GM21526 (cell line): ENCODE data around the gene KNL1.
A peak's percentile ranks its signal among the peaks of the same experiment; 100 is the strongest.
"Not testable (repeated sequence)": the region's sequence is repeated elsewhere in the genome, so short reads cannot be mapped to it uniquely, and the experiment has no call there.

Experiments used
- ATAC-seq: cut with Tn5 transposase; IDR thresholded peaks from one replicate; pipeline ENCODE4 v1.9.1; 2021; ENCODE audit warnings: moderate library complexity; ENCODE audit not compliant: unreplicated experiment, low FRiP score

KNL1 gene

DNA sequence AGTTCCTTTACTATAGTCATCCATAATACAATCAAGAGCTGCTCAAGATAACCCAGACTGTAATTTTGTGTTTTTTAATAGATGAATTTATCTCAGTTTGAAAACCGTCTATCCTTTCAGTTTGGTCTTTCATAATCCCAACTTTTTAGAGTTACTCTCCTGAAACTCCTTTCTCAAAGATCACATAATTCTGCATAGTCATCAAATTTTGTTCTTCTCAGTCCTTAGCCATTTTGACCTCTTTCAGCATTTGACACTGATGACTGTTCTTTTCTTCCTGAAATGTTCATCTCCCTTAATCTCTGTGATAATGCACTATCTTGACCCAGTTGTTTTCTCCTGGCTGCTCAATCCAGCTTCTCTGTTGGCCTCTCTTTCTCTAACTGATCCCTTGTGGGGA, 53.5 kb downstream of the KNL1 start:
- no peak for ATAC-seq

DNA sequence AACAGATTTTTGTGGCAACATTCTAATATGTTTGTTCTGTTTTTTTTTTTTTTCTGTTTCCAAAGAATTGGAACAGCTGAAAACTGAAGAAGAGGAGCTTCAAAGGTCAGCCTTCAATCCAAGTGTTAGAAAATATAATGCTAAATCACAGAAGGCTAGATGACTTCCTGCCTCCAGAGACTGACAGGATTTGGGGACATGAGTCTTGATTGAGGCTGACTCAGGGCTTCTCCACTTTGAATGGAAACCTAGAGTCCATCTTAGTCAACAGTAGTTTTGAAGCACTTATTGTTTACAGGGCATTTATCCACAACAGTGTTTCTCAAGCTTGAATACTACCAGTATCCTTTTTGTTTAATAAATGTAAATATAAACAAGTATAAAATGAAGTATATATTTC, 56.4 kb downstream of the KNL1 start:
- ATAC-seq = no peak

- ATAC-seq = no peak
Measured at GRCh38 chr15:40660686-40661085, 66.6 kb downstream of the KNL1 start.

GRCh38 chr15:40664909-40665308, 70.9 kb downstream of the KNL1 start:
- ATAC-seq = no peak

GRCh38 chr15:40676290-40676689, 82.2 kb downstream of the KNL1 start:
- not testable (repeated sequence) for ATAC-seq

GRCh38 chr15:40676906-40677305, 82.9 kb downstream of the KNL1 start:
- not testable (repeated sequence) for ATAC-seq

GRCh38 chr15:40680151-40680550, 86.1 kb downstream of the KNL1 start:
- ATAC-seq = no peak

- not testable (repeated sequence) for ATAC-seq
Measured at GRCh38 chr15:40680959-40681358, 86.9 kb downstream of the KNL1 start.

- ATAC-seq = no peak
Measured at GRCh38 chr15:40684381-40684780, 90.3 kb downstream of the KNL1 start.

GRCh38 chr15:40685376-40685775, 91.3 kb downstream of the KNL1 start:
- no peak for ATAC-seq

DNA sequence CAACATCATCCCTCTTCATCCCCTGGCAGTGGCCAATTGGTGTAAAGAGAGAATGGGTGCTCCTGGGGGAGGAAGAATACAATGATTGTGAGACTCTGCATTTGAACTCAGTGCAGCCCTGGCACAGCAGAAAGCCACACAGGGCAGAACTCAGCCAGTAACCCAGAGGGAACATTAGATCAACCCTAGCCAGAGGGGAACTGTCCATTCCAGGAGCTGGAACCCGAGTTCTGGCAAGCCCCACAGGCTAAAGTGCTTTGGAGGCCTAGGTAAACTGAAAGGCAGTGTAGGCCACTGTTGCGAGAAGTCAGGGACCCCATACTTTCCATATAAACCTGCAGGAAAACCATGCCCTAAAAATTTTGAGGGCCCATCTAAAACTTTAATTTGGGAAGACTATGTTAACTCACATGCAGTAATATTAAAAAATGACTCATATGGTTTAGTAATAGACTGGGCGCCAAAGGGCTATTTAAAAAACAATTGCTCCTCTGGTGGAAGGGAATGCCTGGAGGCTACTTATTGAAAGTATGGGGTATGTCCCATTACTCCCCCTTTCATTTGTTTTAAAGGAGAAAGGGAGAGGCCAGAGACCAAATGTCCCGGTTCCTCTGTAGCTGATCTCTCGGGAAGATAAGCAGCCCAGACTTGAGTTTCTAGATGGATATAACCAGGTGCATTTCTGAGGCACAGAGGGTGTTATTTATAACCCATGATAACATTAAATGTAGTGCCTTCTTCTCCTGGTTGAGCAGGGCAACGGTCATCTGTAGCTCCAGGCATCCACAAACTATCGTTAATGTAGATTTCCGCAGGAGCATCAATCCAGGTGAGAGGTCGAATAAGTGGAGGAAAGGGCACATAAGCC, 95.1 kb downstream of the KNL1 start:
- ATAC-seq = no peak

GRCh38 chr15:40691737-40692136, 97.7 kb downstream of the KNL1 start:
- ATAC-seq = no peak

DNA sequence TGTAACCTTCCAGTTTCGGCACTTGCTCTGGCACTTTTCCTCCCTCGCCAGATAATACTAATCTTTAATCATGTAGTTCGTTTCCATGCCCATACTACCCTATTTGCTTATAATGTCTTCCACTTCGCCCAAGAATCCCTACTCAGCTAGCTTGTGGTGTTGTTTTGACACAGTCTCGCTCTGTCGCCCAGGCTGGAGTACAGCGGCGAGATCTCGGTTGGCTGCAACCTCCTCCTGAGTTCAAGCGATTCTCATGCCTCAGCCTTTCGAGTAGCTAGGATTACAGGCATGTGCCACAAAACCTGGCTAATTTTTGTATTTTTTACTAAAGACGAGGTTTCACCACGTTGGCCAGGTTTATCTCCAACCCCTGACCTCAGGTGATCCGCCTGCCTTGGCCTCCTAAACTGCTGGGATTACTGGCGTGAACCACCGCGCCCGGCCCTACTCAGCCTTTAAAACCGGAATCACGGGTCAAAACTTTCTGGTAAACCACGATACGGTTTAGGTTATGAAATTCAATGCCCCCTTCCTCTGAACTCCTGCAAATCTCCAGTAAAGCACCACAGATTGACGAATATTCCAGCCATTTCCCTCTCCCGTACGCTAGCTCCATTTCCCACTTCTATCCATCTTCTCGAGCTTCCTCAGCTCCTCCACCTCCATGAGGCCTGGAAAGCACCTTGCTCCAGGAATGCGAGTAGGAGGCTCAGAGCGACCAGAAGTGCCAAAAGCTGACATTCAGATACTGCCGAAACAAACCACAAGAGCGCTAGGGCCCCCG, 100.0 kb downstream of the KNL1 start:
- ATAC-seq = peak; percentile 3

- peak; percentile 71 for ATAC-seq
Measured at GRCh38 chr15:40694688-40695468, 100.8 kb downstream of the KNL1 start, which contains the start of gene RAD51. Gene RAD51, plus strand, starts transcription at chr15:40695174. Its CDS starts 3,585 bp downstream, at chr15:40698759.

DNA sequence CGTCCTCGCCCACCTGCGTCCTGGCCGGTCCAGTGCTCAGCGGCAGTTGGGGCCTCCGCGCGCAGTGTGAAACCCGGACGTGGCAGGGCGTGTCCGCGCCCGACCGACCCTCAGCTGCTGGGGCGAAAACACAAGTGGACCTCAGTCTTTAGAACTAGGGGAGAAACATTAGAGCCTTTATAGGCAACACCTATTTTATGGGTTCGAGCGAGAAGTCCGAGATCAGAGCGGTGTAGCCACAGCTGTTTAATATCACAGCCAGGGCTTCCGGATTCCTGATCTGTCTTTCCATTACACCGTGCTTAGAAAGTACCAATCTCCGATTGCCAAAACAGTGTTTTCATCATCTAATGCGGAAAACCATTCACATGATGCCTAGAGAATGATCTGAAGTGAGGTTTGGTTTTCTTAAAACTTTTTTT, 101.4 kb downstream of the KNL1 start:
- ATAC-seq = peak; percentile 17

DNA sequence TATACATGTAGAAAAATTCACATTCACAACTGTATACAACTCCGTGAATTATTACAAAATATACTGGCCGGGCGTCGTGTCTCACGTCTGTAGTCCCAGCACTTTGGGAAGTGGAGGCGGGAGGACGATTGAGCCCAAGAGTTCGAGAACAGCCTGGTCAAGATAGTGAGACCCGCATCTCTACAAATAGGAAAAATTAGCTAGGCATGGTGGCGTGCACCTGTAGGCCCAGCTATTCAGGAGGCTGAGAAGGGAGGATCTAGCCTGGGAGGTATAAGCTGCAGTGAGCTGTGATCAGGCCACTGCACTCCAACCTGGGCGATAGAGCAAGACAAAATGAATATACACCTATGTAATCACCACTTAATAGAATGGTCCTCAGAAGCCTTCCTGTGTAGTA, 102.2 kb downstream of the KNL1 start:
- ATAC-seq = no peak

GRCh38 chr15:40697916-40698315, 103.9 kb downstream of the KNL1 start:
- no peak for ATAC-seq

DNA sequence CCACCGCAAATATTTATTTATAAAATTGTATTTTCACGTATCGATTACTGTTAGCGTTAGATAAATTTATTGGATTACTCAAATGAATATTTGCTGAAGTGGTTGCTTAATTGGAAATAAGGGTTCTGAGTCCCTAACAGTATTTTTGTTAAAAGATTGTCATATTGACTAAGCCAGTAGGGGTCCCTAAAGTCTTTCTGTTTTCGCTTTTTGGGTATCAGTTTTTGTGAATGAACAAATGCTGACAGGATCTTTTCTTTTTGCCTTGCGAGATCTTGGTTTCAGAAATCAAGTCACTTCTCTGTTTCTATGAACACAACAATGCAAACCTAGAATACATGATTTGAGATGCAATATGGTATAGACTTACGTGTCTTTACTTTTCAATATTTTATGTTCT, 108.0 kb downstream of the KNL1 start:
- ATAC-seq = no peak

- ATAC-seq = no peak
Measured at GRCh38 chr15:40706121-40706520, 112.1 kb downstream of the KNL1 start.
